ENCODE data around the gene ENTPD2.

- TF ChIP-seq POLR2A (IDR thresholded peaks at IDR 0.05; ENCODE audit: borderline replicate concordance, extremely low read depth, insufficient read depth, insufficient read length) (no peak), CTCF (IDR thresholded peaks at IDR 0.05 in 2 of 3, conservative IDR thresholded peaks at IDR 0.05 in 1 of 3; ENCODE audit: borderline replicate concordance in 1 of 3, insufficient read depth in 1 of 3, low read depth in 2 of 3, low read length in 2 of 3) (no peak), EZH2 (IDR thresholded peaks at IDR 0.05) (no peak), SP1 (IDR thresholded peaks at IDR 0.05; ENCODE audit: low read depth) (no peak)
Measured at GRCh38 chr9:137099231-137099630, 45.4 kb upstream of the ENTPD2 start.

Data from HCT116 (cell line).